GM18526 (cell line): ENCODE data around the gene FAAP100.

Source experiments
- POLR2A ChIP-seq: IDR thresholded peaks from 3 replicates; pipeline ENCODE4 v1.6.1; 2011; ENCODE audit not compliant: insufficient read length; ENCODE audit errors: extremely low read depth

FAAP100 gene

DNA sequence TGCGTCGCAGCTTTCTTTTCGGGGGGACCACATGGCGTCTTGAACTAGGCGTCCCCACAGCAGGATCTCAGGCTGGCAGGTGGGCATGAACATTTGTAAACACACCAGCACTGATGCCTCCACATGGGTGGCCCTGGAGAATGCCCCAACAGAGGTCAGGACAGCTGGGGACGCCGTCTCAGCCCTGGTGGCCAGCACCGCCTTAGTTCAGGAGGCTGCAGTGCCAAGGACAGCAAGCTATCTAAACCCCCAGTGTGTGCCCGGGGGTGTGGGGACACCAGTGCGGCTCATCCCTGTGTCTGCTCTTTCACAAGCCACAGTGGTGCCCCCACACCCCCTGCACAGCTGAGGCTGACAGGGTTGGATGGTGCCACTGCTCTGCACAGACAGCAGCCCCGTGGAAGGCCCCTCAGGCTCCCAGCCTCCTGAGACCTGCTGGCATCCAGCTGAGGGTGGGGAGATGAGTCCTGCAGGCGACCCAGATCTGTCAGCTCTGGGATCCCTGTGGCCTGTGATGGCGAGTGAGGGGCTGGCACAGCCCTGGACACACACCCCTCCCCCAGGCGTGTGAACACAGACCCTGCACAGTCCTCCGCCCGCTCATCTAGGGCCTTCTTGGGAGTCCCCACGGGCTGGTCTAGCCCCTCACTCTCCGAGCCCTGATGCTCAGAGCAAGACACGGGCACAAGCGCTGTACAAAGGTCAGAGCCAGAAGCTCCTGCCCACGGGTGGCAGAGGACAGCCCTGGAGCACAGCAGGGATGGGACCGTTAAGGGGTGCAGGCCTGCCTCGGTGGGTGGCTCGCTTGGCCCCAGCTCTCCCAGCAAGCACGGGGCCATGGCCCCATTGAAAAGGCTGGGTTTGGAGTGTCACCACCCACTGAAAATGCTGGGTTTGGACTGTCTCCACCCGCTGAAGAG, 13.2 kb downstream of the FAAP100 start:
- no peak for TF ChIP-seq POLR2A

DNA sequence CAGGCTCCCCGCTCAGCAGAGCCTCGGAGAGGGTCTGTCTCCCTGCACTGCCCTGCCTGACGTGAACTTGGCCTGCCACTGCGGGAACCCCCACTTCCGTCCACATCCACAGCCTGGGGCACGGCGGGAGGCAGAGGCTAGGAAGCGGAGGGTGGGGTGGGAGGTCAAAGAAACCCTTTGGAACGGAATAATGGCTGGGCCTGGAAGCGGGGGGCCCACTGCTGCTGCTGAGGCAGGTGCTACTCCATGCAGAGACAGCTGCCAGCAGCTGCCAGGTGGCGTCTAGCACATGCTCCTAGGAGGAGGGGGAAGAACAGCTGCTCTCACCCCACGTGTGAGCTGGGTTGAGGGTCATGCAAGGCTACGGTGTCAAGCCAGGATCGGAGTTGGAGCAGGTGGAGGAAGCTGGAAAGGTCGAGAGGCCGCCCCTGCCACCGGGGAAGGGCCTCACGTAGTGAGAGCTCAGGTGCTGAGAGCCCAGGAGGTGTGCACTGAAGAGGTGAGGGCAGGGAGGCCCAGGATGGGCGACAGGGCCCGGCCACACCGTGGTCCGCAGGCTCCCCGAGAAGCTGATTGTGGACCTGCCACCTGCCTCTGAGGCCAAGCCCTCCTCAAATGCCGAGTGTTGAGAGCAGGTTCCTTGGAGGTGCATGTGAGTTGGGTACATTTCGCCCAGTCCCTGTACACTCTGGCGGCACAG, 14.1 kb downstream of the FAAP100 start:
- TF ChIP-seq POLR2A: no peak

DNA sequence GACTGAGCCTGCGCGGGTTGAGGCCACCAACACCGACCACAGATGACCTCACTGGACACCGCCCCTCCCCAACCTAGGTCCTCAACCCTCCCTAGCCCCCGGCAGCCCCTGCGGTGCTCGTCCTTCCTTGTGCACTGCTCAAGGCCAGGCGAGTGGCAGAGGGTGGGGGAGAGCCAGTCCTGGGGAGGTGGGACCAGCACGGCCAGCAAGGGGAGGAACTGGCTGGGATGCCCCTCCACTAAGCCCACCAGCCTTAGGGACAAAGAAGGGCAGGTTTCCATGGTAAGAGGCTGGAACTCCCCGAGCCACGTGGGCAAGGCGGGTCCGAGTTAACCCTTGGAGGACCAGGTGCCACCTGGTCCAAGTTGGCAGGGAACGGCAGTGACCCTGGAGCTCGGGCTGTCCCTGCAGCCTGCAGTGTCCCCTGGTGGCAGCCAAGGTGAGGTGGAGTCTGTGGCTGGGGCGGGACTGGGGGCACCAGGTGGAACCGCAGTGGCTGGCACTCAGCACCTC, 14.8 kb downstream of the FAAP100 start:
- TF ChIP-seq POLR2A: no peak

DNA sequence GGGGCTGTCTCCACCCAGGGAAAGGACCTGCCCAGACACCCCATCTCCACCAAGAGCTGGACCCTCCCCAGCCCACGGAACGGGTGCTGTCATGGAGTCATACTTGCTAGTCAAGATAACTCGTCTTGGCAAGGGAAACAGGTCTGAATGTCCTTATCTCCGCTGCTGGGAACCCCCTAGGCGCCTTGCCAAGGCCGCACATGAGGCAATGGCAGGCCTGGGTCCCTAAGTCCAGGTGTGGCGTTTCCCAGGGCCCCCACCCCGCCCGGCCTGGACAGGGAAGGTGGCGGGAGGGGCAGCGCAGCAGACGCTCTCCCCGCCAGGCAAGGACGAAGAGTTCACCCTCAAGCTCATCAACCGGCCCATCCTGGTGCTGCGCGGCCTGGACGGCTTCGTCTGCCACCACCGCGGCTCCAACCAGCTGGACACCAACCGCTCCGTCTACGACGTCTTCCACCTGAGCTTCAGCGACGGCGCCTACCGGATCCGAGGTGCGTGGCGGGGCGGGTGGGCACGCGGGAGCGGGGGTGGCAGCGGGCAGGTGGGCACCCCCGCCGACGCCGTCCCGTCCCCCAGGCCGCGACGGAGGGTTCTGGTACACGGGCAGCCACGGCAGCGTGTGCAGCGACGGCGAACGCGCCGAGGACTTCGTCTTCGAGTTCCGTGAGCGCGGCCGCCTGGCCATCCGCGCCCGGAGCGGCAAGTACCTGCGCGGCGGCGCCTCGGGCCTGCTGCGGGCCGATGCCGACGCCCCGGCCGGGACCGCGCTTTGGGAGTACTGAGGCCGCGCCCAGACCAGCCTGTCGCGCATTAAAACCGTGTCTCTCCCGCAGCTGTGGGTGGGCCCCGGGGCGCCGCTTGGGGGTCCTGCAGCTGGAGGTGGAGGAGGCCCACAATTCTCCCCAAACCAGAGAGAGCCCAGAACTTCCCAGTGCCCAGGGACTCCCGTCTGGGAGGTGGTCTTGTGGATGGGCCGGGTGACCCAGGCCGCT, 15.6 kb downstream of the FAAP100 start:
- no peak for TF ChIP-seq POLR2A

DNA sequence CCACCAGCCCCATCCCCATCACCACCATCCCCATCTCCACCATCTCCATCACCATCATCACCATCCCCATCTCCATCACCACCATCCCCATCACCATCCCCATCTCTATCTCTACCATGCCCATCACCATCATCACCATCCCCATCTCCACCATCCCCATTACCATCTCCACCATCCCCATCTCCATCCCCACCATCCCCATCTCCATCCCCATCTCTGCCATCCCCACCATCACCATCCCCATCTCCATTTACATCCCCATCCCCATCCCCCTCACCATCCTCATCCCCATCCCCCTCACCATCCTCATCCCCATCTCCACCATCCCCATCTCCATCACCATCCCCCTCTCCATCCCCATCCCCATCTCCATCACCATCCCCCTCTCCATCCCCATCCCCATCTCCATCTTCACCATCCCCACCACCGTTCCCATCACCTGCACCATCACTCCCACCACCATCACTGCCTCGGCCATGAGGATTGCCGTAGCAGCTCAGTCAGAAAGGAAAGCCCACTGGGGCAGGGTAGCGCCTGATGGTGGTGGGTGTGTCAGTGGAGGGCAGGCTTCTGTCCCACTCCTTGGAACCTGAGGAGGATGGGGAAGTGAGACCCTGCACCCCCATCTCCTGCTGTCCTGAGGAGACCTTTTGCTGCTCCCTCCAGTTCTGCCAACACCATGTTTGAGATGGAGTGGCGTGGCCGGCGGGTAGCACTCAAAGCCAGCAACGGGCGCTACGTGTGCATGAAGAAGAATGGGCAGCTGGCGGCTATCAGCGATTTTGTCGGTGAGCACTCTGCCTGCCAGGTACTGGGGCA, 16.5 kb downstream of the FAAP100 start:
- no peak for TF ChIP-seq POLR2A

DNA sequence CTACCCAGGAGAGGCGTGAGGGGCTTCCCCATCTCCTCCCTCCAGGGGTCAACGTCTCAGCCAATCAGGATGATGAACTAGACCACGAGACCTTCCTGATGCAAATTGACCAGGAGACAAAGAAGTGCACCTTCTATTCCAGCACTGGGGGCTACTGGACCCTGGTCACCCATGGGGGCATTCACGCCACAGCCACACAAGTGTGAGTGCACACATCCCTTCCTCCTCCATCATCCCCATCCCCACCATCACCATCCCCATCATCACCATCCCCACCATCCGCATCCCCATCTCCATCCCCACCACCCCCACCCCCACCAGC, 17.2 kb downstream of the FAAP100 start:
- TF ChIP-seq POLR2A: no peak

DNA sequence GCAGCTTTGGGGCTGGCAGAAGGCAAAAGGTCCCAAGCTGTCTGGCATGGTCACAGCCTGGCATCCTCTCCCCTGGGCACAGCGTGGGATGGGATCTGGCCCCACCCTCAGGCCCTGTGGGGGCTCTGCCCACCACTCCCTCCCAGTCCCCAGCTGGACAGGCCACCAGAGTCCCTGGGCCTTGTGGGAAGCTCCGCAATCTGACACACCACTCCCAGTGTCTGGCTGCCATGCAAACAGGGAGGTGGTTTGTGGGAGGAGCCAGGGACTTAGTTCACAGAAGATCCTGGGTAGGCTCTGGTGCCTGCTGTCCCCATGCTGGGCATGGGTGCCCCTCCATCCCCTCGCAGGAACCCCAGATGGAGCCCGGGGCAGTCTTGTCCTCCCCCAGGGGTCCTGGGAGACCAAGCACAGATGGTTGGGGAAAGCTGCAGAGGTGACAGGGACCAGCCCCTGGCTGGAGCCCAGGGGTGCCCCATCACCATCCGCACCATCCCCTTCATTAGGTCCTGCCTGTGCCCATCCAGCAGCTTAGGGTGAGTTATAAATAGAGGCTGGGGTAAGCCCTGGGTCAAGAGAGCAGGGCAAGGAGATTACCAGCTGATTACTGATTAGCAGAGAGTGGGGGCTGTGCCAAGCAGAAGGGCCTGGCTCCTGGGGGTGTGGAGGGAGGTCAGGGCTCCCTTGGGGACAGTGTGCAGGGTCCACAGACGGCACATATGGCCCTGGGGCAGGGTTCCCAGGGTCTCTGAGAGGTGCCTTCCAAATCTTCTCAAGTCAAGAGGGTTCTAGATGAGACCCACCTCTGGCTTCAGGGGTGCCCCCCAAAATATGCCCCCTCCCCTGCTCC, 17.8 kb downstream of the FAAP100 start:
- TF ChIP-seq POLR2A: no peak

DNA sequence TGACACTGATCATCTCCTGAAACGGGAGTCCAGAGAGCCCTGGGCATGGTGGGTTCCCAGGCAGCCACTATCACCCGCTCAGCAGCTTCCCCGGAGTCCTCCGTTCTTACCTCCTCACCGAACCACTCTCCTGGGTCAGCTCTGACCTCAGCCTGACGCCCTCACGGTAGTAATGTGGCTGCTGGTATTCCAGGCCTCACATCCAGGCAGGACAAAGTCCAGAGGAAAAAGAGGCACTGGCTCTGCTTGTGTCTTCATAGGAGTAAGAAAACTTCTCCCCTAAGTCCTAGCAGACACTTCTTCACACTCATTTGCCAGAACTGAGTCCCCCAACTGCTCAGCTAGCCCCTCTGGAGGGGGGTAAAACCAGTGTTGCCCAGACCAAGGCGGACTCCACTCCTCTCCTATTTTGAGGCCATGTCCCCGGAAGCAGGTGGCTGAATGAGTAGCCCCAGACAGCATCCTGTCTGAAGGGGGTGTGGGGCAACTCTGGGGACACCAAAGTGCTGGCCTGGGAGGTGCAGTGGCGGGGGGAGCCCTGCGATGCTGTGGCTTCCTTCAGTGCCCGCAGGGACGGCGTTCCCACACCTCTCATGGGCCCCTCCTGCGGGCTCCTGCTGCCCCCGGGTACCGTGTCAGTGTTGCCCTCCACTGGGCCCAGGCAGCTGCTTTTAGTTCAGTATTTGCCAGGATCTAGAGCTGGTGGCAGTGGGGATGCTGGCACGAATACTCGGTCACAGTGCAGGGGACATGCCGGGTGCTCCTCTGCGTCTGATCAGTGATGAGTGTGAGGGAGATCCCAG, 18.6 kb downstream of the FAAP100 start:
- TF ChIP-seq POLR2A: no peak

DNA sequence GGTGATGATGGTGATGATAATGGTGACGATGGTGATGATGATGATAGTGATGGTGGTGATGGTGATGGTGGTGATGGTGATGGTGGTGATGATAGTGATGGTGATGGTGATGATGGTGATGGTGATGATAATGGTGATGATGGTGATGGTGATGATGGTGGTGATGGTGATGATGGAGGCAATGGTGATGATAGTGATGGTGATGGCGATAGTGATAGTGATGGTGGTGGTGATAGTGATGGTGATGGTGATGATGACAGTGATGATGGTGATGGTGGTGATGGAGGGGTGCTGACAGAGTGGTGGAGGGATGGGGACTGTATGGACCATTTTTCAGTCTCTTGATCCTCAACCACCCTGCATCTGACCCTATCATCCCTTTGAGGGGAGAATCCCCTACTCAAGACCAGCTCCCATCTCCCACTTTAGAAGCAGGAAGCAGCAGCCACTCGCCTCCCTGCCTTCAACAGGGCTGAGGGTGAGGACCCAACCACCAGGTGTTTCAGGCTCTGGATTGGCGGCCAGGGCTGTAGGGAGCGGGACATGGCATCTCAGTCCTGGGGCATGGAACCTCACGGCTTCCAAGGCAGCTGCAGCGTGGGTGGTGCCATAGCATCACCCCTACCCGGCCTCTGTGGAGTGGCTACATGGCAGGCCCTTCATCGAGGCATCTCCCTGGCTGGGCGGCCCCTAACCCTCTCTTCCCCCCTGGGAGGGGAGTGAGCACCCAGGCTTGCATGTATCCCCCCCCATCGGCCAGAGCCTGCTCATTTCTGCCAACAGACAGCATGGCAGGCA, 19.5 kb downstream of the FAAP100 start:
- no peak for TF ChIP-seq POLR2A

DNA sequence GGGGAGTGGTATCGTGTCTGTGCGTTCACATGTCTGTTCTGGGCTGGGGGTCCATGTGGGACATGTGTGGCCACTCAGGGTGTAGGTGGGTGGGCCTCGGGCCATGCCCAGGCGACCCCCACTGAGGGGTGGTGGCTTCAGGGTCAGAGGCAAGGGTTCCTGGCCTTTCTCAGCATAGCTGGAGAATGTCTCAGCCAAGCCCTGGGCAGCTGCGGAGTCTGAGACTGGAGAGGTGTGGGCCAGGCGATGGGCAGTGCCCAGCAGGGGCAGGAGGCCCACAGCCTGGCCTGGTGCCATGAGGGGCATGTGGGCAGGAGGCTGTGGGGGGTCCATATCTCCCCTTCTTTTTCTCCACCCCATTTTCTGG, 22.7 kb downstream of the FAAP100 start:
- no peak for TF ChIP-seq POLR2A

DNA sequence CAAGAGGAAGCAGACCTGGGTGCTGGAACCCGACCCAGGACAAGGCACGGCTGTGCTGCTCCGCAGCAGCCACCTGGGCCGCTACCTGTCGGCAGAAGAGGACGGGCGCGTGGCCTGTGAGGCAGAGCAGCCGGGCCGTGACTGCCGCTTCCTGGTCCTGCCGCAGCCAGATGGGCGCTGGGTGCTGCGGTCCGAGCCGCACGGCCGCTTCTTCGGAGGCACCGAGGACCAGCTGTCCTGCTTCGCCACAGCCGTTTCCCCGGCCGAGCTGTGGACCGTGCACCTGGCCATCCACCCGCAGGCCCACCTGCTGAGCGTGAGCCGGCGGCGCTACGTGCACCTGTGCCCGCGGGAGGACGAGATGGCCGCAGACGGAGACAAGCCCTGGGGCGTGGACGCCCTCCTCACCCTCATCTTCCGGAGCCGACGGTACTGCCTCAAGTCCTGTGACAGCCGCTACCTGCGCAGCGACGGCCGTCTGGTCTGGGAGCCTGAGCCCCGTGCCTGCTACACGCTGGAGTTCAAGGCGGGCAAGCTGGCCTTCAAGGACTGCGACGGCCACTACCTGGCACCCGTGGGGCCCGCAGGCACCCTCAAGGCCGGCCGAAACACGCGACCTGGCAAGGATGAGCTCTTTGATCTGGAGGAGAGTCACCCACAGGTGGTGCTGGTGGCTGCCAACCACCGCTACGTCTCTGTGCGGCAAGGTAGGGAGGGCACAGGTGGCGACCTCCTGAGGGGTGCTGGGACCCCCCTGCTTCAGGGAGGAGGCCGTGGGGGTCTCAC, 23.3 kb downstream of the FAAP100 start:
- TF ChIP-seq POLR2A: no peak

DNA sequence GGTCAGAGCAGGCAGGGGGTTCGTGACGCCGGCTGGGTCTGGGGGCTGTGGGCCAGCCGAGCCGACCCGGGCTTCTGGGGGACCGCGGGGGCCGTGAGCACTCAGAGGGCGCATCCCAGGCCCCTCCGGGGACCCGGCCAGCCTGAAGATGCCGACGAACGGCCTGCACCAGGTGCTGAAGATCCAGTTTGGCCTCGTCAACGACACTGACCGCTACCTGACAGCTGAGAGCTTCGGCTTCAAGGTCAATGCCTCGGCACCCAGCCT, 23.8 kb downstream of the FAAP100 start:
- no peak for TF ChIP-seq POLR2A
